Measurements from ENCODE around the gene WFDC13.

- TF ChIP-seq, protein P1, sequence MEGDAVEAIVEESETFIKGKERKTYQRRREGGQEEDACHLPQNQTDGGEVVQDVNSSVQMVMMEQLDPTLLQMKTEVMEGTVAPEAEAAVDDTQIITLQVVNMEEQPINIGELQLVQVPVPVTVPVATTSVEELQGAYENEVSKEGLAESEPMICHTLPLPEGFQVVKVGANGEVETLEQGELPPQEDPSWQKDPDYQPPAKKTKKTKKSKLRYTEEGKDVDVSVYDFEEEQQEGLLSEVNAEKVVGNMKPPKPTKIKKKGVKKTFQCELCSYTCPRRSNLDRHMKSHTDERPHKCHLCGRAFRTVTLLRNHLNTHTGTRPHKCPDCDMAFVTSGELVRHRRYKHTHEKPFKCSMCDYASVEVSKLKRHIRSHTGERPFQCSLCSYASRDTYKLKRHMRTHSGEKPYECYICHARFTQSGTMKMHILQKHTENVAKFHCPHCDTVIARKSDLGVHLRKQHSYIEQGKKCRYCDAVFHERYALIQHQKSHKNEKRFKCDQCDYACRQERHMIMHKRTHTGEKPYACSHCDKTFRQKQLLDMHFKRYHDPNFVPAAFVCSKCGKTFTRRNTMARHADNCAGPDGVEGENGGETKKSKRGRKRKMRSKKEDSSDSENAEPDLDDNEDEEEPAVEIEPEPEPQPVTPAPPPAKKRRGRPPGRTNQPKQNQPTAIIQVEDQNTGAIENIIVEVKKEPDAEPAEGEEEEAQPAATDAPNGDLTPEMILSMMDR (IDR thresholded peaks at IDR 0.05): no peak
- no peak for TF ChIP-seq POLR2A (IDR thresholded peaks at IDR 0.05)
Observed at GRCh38 chr20:45742596-45742995, 40.8 kb downstream of the WFDC13 start.

Measured in heart left ventricle (tissue), 13 donors.